Measurements from ENCODE around the gene CCDC91. TPM values are rescaled to one million over a fixed set of nuclear protein-coding genes. Genes with fewer than 3 reads are reported as not detected.

Gene CCDC91
- total RNA-seq, 2 donors from 2014 or later, result 17.6 to 20.2 TPM

DNA sequence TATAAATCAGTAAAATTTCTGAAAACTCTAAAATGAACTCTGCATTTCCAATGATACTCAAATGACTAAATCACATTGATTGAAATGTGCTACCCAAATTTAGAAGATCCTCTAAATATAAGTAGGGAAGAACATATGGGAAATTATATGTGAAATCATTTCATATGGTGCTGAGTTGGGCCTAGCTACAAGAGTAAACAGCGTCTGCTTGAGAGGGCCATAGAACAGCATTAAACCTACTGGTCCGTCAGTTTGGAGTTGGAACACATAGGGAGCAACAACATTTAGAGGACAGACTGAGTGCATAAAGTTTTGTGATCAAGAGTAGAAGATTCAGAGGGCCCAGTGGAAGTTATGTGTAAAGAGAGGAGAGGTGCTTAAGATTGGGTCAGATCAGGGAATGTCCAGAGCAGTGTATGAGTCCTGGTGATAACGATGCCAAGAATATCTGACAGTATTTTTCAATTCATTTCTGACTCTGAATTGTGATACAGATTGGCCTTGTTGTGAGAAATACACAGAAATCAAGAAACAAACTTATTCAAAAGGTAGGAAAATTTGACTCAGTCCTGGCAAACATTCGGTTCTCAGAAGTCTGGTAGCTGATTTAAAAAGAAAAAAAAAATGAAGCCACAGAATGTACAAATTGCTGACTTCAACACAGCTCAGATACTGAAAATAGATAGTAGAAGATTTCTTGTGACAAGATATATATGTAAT, 362.2 kb downstream of the CCDC91 start:
- ATAC-seq (replicated peaks in 1 of 2) (peak; percentile 83 to 95), DNase-seq (no peak)
- H3K27me3 Mint-ChIP-seq (ENCODE audit: low read depth), result no peaks in the 10 kb centered on the region
- peak overlapping the region; percentile 11 for H3K27ac Mint-ChIP-seq
- H3K36me3 Mint-ChIP-seq (ENCODE audit: insufficient read depth in 2 of 2), result no peaks in the 10 kb centered on the region
- H3K4me3 Mint-ChIP-seq, result no peak overlapping the region
- no peaks in the 10 kb centered on the region for H3K9me3 Mint-ChIP-seq
- H3K4me1 Mint-ChIP-seq (ENCODE audit: low read depth), result peaks cover 11% of the 10 kb centered on the region

DNA sequence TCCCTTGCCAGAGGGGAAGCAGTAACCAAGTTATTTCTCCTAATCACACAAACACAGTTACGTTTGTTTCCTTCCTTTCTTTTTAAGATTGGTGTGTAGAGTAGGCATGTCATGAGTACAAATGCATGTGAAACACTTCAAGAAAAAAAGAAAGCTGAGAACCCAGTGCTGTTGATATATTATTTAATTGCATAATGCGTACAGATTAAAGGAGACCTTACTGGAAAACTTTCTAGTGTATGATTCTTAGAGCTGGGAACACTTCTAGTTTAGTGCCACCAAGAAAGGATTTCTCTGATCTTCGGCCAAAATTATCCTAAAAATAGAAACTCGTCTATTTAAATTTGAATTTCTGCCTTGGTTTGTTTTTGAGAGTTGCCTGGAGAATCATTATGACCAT, 365.5 kb downstream of the CCDC91 start:
- no peak overlapping the region for H3K4me3 Mint-ChIP-seq
- H3K27me3 Mint-ChIP-seq (ENCODE audit: low read depth), result no peaks in the 10 kb centered on the region
- H3K4me1 Mint-ChIP-seq (ENCODE audit: low read depth), result peaks cover 11% of the 10 kb centered on the region

DNA sequence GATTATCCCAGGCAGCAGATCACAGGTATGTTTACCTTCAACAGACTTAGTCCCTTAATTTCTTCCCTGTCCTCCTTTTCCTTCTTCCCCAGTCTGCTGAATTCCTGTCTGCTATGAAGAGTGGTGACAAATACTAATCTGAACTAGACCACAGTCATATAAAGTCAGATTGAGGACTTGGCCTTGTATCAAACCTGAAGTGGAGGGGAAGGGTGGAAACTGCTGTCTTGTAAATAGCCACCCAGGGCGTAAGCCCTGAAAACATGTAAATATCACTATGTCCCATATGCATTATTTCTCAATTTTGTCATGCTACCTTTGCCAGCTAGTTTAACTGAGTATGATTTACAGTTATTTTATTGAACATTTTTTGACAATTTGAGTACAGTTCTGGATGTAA, 368.0 kb downstream of the CCDC91 start:
- DNase-seq (no peak), ATAC-seq (replicated peaks in 1 of 2) (no peak)

More for the DNA sequence above, 365.5 kb downstream of the CCDC91 start:
- DNase-seq, result no peak
- Mint-ChIP-seq H3K9me3 (peaks cover 0 to 2% of the 10 kb centered on the region in 2 donors), H3K27ac (no peak overlapping the region), H3K36me3 (ENCODE audit: insufficient read depth in 2 of 2) (peaks cover 2 to 3% of the 10 kb centered on the region in 2 donors)
- ATAC-seq (replicated peaks in 1 of 2), result no peak

DNA sequence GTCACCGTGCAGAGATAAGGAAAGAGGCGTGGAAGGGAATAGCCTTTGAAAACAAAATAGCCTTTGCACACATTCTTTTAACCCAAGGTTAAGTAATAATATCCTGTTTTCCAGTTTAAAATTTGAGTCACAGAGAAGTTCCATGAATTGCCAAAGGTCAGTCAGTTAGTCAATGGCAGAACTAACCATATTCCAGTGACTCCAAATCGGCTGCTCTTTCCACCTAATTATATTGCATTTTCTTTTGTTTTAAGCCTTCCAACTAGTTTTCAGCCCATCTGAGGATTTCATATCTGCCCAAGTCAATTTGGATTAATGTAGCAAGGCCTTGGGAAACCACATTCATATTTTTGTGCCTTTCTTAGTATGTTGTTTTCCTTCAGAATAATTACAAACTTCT, 373.0 kb downstream of the CCDC91 start:
- Mint-ChIP-seq H3K4me1 (ENCODE audit: low read depth) (no peaks in the 10 kb centered on the region), H3K9me3 (peaks cover 0 to 5% of the 10 kb centered on the region in 2 donors), H3K27ac (no peak overlapping the region), H3K36me3 (ENCODE audit: insufficient read depth in 2 of 2) (peaks cover 2 to 6% of the 10 kb centered on the region in 2 donors), H3K4me3 (no peak overlapping the region), H3K27me3 (ENCODE audit: low read depth) (no peaks in the 10 kb centered on the region)
- DNase-seq (no peak), ATAC-seq (replicated peaks in 1 of 2) (no peak)

More for the DNA sequence above, 368.0 kb downstream of the CCDC91 start:
- no peak overlapping the region for H3K4me3 Mint-ChIP-seq
- H3K36me3 Mint-ChIP-seq (ENCODE audit: insufficient read depth in 2 of 2), result peaks cover 2 to 3% of the 10 kb centered on the region in 2 donors
- no peaks in the 10 kb centered on the region for H3K27me3 Mint-ChIP-seq (ENCODE audit: low read depth)
- peaks cover 0 to 2% of the 10 kb centered on the region in 2 donors for H3K9me3 Mint-ChIP-seq
- no peak overlapping the region for H3K27ac Mint-ChIP-seq
- H3K4me1 Mint-ChIP-seq (ENCODE audit: low read depth), result peaks cover 4% of the 10 kb centered on the region

DNA sequence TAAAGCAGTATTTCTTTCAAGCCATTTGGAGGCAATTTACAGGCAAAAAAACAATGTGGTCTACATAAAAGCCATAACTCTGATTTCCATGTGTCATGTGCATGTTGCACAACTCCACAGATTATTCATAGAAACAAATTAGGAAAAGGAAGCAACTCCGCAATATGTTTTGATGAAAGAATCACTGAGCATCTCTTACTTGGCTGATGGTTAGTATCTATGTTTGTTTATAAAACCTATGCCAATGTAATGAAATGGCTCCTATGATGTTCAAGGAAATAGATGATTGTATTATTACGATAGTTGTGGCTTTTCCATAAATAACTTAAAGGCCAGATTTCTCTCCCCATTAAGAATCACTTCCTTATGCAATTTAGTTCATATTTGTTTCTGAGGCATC, 373.7 kb downstream of the CCDC91 start:
- Mint-ChIP-seq H3K4me3 (no peak overlapping the region), H3K36me3 (ENCODE audit: insufficient read depth in 2 of 2) (peaks cover 2 to 5% of the 10 kb centered on the region in 2 donors), H3K27ac (no peak overlapping the region), H3K9me3 (peaks cover 0 to 5% of the 10 kb centered on the region in 2 donors), H3K27me3 (ENCODE audit: low read depth) (no peaks in the 10 kb centered on the region), H3K4me1 (ENCODE audit: low read depth) (no peaks in the 10 kb centered on the region)
- DNase-seq, result no peak
- no peak for ATAC-seq (replicated peaks in 1 of 2)

DNA sequence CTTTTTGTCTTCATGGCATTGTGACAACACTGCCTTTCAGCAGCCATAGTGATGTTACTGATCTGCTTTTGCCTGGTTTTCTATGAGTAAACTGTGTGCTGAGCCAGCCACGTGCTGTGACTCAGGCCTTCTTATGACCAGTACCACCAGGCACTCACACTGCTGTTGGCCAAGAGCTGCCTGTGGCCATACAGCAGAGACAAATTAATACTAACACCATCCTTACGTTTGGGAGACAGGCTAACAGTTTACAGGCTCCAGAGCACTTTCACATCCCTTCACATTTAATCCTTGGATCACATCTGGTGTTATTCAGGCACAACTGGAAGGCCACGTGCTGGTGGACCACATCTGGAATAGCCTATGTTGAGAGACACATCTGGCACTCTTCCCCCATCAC, 377.9 kb downstream of the CCDC91 start:
- no peak overlapping the region for H3K27ac Mint-ChIP-seq
- DNase-seq, result no peak
- H3K4me1 Mint-ChIP-seq (ENCODE audit: low read depth), result peaks cover 6% of the 10 kb centered on the region
- H3K4me3 Mint-ChIP-seq, result no peak overlapping the region
- no peaks in the 10 kb centered on the region for H3K27me3 Mint-ChIP-seq (ENCODE audit: low read depth)
- ATAC-seq (replicated peaks in 1 of 2), result peak in 1 of 2 donors; percentile 54
- H3K9me3 Mint-ChIP-seq, result peaks cover 0 to 3% of the 10 kb centered on the region in 2 donors
- peaks cover 0 to 4% of the 10 kb centered on the region in 2 donors for H3K36me3 Mint-ChIP-seq (ENCODE audit: insufficient read depth in 2 of 2)

DNA sequence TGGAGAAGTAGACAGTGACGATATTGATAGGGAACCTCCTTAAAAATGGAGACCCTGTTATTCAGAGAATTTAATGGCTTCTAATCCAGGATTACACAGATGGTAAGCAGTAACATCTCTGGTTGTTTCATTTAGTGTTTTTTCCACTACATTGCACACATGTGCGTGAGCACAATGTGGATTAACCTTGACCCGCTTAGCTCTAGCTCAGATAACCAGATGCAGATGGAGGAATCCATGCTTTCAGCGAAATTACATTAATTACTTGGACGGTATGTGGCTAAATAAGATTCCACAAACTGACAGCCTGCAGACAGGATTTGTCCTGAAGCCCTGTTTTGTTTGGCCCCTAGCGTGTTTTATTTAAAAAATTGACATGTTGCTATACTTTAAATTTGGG, 378.4 kb downstream of the CCDC91 start:
- peaks cover 0 to 4% of the 10 kb centered on the region in 2 donors for H3K36me3 Mint-ChIP-seq (ENCODE audit: insufficient read depth in 2 of 2)
- H3K4me1 Mint-ChIP-seq (ENCODE audit: low read depth), result peaks cover 6% of the 10 kb centered on the region
- no peak overlapping the region for H3K27ac Mint-ChIP-seq
- ATAC-seq (replicated peaks in 1 of 2) (no peak), DNase-seq (no peak)
- H3K4me3 Mint-ChIP-seq, result no peak overlapping the region
- H3K9me3 Mint-ChIP-seq, result peaks cover 0 to 3% of the 10 kb centered on the region in 2 donors
- no peaks in the 10 kb centered on the region for H3K27me3 Mint-ChIP-seq (ENCODE audit: low read depth)

DNA sequence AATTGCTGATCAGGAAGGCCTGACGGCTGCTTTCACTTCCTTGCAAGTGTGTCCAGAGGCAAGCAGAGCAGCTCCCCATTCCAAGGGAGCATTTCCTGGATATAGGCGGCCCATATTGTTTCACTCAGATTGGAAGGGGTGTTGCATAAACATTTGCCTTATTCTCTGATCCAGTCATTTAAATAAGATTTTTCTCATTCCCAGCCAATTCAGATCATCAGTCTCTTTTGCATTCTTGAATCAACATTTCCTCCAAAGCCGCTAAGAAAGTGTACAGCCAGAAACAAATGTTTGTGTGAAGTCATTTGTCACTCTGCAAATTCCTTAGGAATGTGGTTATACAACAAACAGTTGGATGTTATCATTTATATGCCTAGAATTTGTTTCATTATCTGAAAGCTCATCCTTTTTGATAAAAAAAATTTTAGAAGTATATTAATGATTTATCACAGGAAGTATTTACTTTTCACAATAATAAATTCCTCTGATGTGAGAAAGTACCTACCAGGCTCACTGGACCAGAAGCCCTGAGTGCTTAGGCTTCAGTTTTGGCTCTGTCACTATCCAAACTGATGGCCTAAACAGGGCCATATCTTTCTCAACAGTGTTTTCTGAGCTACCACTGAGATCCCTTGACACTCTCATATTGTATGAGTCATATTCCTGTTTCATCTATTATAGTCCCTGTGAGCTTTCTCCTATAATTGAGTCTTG, 379.6 kb downstream of the CCDC91 start:
- H3K4me3 Mint-ChIP-seq, result no peak overlapping the region
- H3K36me3 Mint-ChIP-seq (ENCODE audit: insufficient read depth in 2 of 2), result peaks cover 3 to 4% of the 10 kb centered on the region in 2 donors
- H3K27ac Mint-ChIP-seq, result no peak overlapping the region
- no peak for DNase-seq
- H3K9me3 Mint-ChIP-seq, result peaks cover 0 to 3% of the 10 kb centered on the region in 2 donors
- H3K4me1 Mint-ChIP-seq (ENCODE audit: low read depth), result peaks cover 6% of the 10 kb centered on the region
- H3K27me3 Mint-ChIP-seq (ENCODE audit: low read depth), result no peaks in the 10 kb centered on the region
- ATAC-seq (replicated peaks in 1 of 2), result peak; percentile 83 to 90

DNA sequence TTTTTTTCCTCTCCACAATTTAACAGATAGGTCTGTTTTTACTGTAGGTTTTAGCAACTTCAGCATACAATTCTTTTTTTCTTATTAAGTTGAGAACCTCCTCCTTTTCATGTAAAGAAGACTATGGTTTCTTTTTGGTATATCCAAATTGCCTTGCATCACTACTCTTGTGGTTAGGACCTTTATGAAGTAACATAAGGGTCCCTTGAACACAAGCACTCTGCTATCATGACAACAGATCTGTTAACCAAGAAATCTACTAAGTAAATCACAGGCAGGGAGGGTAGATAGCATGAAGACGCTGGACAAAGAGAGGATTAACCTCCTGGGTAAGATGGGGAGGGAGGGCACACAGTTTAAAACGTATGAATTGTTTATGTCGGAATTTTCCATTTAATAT, 380.6 kb downstream of the CCDC91 start:
- Mint-ChIP-seq H3K36me3 (ENCODE audit: insufficient read depth in 2 of 2) (peaks cover 2 to 3% of the 10 kb centered on the region in 2 donors), H3K27me3 (ENCODE audit: low read depth) (no peaks in the 10 kb centered on the region), H3K27ac (no peak overlapping the region), H3K4me1 (ENCODE audit: low read depth) (peaks cover 6% of the 10 kb centered on the region), H3K4me3 (no peak overlapping the region), H3K9me3 (peaks cover 0 to 2% of the 10 kb centered on the region in 2 donors)
- no peak for DNase-seq
- no peak for ATAC-seq (replicated peaks in 1 of 2)

DNA sequence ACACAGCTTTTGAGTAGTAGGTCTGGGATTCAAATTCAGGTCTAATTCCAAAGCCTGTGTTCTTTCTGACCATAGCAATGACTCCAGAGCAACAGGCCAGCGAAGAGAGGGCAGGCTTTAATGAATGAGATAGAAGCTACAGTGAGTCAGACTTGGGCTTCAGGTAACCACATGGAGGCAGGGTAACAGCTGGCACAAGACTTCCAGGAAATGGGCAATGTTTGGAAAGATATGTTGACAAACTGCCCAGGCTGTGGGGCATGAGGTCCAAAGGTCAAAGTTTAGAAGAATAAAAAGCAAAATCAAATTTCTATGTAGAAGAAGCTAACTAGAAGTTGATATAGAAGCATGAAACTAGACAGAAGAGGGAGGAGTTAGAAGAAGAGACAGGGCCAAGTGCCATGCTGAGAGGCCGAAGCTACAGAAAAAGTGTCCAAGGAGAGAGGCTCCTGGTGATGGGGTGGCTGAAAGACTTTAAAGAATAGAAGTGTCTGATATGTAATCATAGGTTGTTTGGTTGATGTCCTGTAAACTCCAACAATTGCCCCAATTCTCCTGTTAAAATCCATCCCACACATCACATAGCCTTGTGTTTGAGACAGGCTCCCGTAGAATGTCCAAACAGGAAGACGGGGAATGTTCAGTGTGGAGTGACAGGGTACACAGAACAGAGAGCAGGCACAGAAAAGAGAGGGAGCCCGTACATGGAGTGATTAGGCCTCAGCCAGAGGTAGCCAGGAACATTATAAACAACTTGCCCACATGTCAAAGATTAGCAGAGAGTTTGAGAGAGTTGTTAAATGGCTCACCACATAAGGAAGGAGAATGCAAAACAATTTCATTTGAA, 384.7 kb downstream of the CCDC91 start:
- ATAC-seq (replicated peaks in 1 of 2) (no peak), DNase-seq (no peak)
- Mint-ChIP-seq H3K27me3 (ENCODE audit: low read depth) (no peaks in the 10 kb centered on the region), H3K36me3 (ENCODE audit: insufficient read depth in 2 of 2) (peaks cover 0 to 4% of the 10 kb centered on the region in 2 donors), H3K4me1 (ENCODE audit: low read depth) (peaks cover 6% of the 10 kb centered on the region), H3K9me3 (peaks cover 0 to under 1% of the 10 kb centered on the region in 2 donors), H3K4me3 (no peak overlapping the region), H3K27ac (no peak overlapping the region)

DNA sequence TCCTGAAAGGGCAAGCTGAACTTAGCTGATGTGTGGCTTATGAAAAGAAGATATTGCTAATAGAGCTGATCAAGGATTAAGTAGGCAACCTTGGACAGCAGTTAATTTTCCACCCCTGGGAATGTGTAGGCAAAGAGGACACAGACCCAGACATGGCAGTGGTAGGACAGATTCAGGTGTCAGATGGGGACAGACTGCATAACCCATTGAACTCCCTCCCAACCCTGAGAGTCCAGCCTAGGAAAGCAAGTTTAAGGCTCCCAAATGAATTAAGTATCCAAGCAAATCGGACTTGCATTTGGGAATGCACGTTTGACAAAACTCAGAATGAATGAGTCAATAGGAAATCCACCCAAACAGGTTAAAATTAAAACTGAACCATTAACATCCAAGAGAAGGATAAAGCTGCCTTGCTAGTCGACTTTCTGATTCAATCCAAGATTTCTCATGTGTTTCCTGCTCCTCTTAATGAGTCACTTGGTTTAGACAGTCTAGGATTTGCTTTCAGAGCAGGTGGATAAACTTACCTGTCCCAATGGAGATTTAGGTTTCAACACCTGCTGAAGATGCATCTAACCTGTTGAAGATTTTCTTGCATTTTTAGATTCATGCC, 385.4 kb downstream of the CCDC91 start:
- no peaks in the 10 kb centered on the region for H3K27me3 Mint-ChIP-seq (ENCODE audit: low read depth)
- H3K9me3 Mint-ChIP-seq, result peaks cover 0 to 4% of the 10 kb centered on the region in 2 donors
- no peak for ATAC-seq (replicated peaks in 1 of 2)
- H3K36me3 Mint-ChIP-seq (ENCODE audit: insufficient read depth in 2 of 2), result peaks cover 0 to 7% of the 10 kb centered on the region in 2 donors
- DNase-seq, result no peak
- H3K4me1 Mint-ChIP-seq (ENCODE audit: low read depth), result no peaks in the 10 kb centered on the region
- H3K27ac Mint-ChIP-seq, result no peak overlapping the region
- no peak overlapping the region for H3K4me3 Mint-ChIP-seq

DNA sequence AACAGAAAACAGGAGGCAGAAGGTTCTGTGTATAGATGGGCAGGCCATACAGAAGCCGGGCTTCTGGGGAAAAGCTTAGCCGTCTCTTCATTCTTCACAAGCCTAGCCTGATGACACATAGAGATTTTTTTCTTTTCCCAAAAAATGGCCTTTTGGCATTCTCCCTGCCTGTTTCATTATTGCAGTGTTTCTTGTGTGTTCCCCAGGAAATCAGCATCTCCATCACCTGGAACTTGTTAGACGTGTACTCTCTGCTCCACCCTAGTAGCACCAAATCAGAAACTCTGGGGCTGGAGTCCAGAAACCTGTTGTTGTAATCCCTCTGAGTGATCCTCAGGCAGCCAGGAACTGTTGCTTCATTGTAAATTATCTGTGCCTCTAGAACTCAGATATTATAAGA, 388.1 kb downstream of the CCDC91 start:
- H3K36me3 Mint-ChIP-seq (ENCODE audit: insufficient read depth in 2 of 2), result peaks cover 0 to 7% of the 10 kb centered on the region in 2 donors
- DNase-seq, result no peak
- no peaks in the 10 kb centered on the region for H3K27me3 Mint-ChIP-seq (ENCODE audit: low read depth)
- H3K9me3 Mint-ChIP-seq, result peaks cover 0 to 5% of the 10 kb centered on the region in 2 donors
- peak in 1 of 2 donors; percentile 21 for ATAC-seq (replicated peaks in 1 of 2)
- H3K27ac Mint-ChIP-seq, result no peak overlapping the region
- no peaks in the 10 kb centered on the region for H3K4me1 Mint-ChIP-seq (ENCODE audit: low read depth)
- H3K4me3 Mint-ChIP-seq, result no peak overlapping the region

Measured in activated T-cell treated with anti-CD3 and anti-CD28 coated beads, Interleukin-2, amount 50 U/mL, for 72 hours (primary cell).